ENCODE results near the gene ANP32B.

The ANP32B gene

DNA sequence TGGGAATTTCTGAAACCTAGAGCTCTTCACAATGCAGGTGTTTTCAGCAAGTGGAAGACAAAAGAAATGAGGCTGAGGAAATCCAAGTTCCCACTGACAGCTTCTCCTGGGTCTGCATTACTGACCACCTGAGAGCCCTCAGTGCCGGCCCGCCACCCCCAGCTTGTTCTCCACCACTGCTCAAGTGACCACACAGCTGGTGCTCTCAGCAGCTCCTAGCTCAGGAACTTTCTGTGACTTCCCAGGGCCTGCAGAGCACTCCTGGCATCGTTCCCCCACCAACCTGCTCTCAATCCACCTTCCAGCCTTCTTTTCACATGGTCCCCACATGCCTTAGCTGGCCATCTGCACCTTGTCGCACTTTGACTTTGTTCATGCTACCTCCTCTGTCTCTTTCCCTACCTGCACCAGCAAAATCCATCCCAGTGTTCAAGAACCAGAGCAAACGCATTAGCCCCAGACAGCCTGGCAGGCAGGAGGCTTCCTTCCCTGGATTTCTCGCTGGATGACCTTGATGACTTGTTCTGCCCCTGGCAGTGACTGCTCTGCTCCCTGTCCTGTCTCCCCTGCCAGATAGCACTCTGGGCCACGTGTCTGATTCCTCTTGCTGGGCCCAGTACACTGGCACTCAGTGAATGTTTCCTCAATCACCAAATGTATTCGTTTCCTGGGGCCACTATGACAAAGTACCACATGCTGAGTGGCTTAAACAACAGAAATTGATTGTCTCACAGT is 38.3 kb downstream of the ANP32B start:
- DNase-seq (ENCODE audit: extremely low read depth in 1 of 2, low read depth in 1 of 2), result no peak

DNA sequence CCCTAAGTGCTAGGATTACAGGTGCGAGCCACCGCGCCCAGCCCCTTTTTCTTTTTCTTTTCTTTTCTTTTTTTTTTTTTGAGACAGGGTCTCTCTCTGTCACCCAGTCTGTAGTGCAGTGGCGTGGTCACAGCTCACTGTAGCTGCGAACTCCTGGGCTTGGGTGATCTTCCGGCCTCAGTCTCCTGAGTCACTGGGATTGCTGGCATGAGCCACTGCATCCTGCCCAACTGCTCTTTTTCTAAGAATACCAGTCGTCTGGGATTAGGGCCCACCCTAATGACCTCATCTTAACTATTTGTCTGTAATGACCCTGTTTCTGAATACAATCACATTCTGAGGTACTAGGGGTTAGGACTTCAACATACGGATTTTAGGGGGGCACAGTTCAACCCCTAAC is 39.3 kb downstream of the ANP32B start:
- no peak for DNase-seq (ENCODE audit: extremely low read depth in 1 of 2, low read depth in 1 of 2)

DNA sequence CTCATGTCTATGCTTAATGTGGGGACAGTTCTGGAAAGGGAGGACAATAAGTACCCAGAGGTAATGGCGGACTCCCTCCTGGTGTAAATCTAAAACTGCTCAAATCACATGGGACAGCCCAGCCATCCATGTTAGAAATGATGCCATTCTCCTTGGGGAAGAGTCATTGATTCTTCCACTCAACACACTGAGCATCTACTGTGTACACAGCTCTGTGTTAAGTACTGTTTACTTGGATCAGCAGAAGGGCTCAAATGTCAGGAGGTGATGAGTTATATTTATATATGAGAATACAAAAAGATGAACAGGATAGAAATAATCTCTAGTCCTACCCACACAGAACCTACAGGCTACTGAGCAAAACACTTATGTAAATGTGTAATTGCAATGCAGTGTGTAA is 41.6 kb downstream of the ANP32B start:
- DNase-seq (ENCODE audit: extremely low read depth in 1 of 2, low read depth in 1 of 2), result no peak

DNA sequence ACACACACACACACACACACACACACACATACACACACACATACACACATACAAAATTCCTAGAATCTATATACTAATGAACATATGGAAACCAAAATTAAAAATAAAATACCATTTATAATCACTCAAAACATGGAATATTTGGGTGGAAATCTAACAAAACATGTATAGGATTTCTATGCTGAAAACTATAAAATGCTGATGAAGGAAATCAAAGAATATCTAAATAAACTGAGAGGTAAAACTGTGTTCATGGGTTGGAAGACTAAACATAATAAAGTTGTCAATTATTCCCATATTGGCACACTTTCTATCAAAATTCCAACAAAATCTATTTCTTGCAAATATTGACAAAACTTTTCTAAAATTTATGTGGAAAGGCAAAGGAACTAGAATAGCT is 48.0 kb downstream of the ANP32B start:
- DNase-seq (ENCODE audit: extremely low read depth in 1 of 2, low read depth in 1 of 2), result no peak

DNA sequence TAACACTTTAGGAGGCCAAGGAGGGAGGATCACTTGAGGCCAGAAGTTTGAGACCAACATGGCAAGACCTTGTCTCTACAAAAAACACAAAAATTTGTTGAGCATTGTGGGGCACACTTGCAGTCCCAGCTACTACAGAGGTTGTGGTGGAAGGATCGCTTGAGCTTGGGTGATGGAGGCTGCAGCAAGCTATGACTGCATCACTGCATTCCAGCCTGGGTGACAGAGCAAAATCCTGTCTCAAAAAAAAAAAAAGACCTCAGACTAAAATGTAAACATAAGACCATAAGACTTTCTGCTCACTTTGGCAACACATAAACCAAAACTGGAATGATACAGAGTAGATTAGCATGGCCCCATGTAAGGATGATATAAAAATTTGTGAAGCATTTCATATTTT is 48.8 kb downstream of the ANP32B start:
- no peak for DNase-seq (ENCODE audit: extremely low read depth in 1 of 2, low read depth in 1 of 2)

DNA sequence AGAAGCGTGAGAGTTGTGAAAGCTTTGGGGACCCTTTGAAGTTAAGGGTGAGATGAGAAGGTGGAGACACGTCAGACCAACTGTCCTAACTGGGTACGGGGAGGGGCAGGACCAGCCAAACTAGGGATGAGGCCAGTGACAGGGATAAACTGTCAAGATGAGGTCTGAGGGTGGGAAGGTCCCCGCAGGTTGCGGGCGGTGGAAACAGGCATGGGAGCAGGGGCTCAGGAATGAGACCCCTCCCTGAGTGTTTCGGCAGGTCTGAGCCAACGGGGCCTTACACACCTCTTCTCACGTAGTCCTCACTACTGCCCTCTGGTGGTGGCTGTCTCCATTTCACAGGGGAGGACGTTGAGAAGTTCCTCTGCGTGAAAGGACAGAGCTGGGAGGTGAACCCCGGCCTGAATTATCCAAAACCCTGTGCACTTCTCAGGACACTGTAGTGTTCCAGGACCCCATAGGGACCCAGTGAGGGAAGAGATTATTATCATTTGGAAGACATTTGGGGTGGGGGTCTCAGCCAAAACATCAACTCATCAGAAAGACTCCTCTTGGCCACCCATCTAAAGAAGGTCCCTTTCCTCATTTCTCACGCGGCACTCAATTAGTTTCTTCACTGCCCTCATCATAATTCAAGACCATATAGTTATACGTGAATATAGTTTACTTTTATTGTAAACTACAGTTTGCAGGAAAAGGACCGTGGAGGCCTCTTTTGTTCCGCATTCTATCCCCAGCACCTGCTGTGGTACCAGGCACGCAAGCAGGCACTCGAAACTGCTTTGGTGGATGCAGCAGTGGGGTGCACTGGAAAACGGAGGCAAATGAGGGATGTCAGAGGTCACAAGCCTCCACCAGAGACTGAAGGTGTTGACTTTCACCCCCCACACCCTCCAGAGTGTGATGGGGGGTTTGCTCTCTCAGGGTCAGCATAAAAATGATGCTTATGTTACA is 51.7 kb downstream of the ANP32B start:
- DNase-seq (ENCODE audit: extremely low read depth in 1 of 2, low read depth in 1 of 2), result peak; percentile 85 to 90

DNA sequence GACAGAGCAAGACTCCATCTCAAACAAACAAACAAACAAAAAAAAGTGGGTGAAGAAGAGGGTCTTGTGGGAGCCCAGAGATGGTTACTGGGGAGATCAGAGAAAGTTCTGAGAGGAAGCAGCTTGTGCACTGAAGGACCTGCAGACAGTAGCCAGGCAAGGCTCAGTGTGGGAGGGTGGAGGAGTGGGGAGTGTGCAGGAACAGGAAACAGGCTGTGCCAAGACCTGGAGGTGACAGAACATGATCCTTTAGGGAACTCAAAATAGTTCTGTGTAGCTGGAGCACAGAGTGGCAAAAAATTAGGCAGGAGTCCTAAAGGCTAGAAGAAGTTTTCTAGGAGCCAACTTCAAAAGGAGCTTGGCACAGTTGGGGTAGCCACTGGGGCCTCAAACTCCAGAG is 54.2 kb downstream of the ANP32B start:
- no peak for DNase-seq (ENCODE audit: extremely low read depth in 1 of 2, low read depth in 1 of 2)

DNA sequence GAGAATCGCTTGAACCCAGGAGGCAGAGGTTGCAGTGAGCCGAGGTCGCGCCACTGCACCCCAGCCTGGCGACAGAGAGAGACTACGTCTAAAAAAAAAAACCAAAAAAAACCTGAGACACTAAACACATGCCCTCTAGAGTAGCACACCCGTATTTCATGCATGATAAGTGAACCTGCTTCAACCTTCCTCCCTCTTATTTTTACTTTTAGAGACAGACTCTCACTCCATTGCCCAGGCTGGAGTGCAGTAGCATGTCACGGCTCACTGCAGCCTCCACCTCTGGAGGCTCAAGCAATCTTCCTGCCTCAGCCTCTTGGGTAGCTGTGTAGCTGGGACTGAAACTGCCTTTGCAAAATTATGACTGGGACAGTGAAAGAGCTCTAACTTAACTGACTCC is 55.8 kb downstream of the ANP32B start:
- DNase-seq (ENCODE audit: extremely low read depth in 1 of 2, low read depth in 1 of 2), result no peak

DNA sequence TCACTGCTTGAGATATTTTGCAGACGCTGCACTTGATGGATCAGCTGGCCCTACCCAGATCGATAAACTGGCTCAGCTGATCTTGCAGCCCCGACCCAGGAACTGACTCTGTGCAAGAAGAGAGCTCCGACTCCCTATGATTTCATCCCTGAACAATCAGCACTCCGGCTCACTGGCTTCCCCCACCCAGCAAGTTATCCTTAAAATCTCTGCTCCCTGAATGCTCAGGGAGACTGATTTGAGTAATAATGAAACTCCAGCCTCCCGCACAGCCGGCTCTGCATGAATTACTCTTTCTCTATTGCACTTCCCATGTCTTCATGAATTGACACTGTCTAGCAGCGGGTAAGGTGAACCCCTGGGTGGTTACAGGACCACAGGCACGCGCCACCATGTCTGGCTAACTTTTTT is 56.5 kb downstream of the ANP32B start:
- DNase-seq (ENCODE audit: extremely low read depth in 1 of 2, low read depth in 1 of 2), result no peak

DNA sequence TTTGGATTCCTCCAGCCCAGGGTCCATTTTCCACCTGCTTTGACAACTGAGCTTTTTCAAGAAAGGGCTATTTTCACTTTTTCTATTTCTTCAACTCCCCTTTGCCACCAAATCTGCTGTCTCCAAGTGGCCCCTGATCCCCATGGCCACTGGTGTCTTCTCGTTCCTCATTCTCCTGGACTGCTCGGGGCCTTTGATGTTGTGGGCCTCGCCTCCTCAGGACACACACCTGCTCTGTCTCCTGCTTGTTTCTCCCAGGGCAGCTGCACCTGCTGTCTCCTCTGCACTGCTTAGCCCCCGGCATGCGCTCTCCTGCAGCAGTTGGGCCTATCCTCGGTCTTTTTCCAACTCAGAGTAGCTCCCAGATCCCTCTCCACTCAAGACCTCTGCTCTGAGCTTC is 57.1 kb downstream of the ANP32B start:
- no peak for DNase-seq (ENCODE audit: extremely low read depth in 1 of 2, low read depth in 1 of 2)

DNA sequence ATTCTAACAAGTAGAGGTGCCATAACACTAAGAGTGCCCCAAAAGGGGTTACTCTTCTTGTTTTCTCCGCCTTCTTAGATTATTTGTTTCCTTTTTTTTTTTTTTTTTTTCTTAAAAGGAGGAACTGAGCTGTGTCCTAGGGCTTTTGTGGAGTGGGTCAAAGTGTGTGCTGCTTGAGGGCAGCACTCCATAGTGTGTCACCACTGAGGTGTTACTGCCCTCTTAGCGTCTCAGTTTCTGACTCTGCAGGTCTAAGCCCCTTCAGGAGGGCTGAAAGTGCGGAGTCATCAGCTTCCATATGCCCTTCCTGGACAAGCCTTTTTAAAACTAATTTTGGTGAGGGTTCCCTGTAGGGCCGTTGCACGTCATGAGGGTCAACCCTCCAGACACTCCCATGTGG is 60.8 kb downstream of the ANP32B start:
- no peak for DNase-seq (ENCODE audit: extremely low read depth in 1 of 2, low read depth in 1 of 2)

DNA sequence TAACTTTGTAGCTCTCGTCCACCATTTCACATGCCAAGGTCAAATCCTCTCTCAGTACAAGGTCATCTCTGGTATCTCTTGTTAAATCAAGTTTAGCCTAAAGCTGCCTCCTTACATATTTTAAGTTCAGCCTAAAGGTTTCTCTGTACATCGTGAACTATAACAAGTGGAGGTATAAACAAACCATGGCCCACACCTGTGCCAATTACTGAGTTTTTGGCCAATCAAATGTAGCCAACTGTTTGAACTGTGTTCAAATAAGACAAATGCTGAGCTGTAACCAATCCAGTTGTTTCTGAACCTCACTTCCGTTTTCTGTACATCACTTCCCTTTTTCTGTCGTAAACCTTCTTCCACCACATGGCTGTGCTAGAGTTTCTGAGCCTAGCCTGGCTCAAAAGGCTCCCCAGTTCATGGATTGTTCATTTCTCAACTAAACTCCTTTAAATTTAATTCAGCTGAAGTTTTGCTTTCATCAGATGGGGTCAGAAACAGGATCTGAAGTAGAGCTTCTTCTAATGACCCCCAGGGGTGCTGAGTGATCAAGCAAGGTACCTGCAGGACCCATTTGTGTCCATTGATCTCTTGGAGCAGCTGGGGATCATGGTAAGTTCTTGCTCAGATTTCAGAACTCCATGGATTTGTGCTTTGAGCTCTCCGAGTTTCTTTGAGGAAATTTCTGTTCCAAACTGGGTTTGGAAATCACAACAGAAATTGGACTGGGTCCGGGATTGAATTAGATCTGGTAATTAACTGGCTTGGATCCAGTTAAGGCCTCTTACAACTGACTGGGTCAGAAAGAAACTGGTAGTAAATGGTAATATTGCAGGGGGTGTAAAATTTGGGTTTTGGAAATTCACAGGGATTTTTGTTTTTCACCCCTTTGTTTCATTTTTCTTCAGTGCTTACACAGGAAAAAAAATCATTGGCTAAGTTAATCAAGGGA is 62.4 kb downstream of the ANP32B start:
- no peak for DNase-seq (ENCODE audit: extremely low read depth in 1 of 2, low read depth in 1 of 2)

DNA sequence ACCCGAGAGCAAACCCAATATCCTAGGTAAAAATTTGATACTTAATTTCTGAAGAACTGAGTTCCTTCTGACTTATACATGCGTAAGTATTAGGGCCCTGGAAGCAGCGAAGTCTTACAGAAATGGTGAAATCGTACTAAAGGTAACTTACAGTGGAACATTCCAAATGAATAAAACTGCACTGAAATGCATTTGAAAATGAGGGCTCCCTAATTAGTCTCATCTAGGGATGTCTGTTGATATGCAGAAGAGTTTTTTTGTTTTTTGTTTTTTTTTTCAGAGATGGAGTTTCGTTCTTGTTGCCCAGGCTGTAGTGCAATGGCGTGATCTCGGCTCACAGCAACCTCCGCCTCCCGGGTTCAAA is 63.0 kb downstream of the ANP32B start:
- no peak for DNase-seq (ENCODE audit: extremely low read depth in 1 of 2, low read depth in 1 of 2)

DNA sequence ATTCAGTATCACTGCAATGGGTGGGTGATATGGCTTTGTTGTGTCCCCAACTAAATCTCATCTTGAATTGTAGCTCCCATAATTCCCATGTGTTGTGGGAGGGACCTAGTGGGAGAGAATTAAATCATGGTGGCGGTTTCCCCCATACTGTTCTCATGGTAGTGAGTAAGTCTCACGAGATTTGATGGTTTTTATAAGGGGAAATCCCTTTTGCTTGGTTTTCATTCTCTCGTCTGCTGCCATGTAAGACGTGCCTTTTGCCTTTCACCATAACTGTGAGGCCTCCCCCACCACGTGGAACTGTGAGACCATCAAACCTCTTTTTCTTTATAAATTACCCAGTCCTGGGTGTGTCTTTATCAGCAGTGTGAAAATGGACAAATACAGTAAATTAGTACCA is 63.9 kb downstream of the ANP32B start:
- no peak for DNase-seq (ENCODE audit: extremely low read depth in 1 of 2, low read depth in 1 of 2)

DNA sequence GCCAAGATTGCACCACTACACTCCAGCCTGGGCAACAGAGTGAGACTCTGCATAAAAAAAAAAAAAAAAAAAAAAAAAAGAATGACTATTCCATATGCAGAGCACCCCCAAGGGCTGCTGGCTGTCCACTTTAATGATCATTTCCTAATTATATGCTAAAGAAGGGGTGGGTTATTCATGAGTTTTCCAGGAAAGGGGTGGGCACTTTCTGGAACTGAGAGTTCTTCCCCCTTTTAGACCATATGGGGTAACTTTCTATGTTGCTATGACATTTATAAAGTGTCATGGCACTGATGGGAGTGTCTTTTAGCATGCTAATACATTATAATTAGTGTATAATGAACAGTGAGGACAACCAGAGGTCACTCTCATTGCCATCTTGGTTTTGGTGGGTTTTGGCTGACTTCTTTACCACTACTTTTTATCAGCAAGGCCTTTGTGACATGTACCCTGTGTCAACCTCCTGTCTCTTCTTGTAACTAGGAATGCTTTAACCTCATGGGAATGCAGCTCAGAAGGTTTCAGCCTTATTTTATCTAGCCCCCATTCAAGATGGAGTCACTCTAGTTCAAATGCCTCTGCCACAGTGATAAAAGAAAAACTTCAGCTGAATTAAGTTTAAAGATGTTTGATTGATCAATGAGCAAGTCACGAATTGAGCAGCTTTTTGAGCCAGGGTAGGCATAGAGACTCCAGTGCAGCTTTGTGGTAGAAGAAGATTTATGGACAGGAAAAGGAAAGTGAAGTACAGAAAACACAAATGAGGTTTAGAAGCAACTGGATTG is 66.3 kb downstream of the ANP32B start:
- no peak for DNase-seq (ENCODE audit: extremely low read depth in 1 of 2, low read depth in 1 of 2)

DNA sequence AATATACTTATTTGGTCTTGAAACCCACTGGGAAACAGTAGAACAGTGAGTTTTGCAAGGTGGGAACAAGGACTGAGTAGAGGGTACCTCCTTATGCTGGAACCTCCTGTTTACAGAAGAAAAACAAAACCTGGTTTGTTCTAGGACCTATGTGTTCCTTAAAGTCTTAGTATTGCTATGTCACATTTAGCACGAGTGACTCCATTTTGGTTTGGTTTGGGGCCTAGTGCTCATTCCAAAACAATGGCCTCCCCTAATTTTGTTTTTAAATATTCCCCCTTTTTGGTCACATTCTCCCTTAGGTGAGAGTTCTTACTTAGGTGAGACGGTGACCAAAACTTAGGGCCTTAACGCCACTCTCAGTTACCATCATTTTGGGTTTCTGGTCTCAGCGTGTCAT is 67.2 kb downstream of the ANP32B start:
- no peak for DNase-seq (ENCODE audit: extremely low read depth in 1 of 2, low read depth in 1 of 2)

DNA sequence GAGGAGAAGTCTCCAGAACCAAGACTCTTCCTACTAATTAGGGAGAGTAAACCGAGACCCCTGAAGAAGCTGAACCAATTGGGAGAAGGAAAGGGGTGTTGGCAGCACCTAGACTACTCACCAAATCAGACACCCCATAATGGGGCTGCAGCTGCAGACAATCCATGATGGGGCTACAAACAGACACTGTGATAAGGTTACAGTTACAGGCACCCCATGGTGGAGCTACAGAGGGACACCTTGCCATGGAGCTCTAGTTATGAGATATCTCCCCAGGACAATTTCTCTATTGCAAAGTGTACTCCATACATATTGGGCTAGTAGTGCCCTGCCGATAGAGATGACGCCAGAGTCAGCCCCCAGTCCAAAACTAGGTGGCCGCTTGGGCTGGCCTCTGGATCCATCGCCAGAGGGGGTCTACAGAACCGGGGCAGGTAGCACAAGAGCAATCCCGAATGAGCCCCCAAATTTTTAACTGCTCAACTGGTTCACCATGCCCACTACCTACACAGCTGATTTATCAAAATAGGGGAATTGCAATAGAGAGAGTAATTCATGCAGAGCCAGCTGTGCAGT is 71.3 kb downstream of the ANP32B start:
- no peak for DNase-seq (ENCODE audit: extremely low read depth in 1 of 2, low read depth in 1 of 2)

DNA sequence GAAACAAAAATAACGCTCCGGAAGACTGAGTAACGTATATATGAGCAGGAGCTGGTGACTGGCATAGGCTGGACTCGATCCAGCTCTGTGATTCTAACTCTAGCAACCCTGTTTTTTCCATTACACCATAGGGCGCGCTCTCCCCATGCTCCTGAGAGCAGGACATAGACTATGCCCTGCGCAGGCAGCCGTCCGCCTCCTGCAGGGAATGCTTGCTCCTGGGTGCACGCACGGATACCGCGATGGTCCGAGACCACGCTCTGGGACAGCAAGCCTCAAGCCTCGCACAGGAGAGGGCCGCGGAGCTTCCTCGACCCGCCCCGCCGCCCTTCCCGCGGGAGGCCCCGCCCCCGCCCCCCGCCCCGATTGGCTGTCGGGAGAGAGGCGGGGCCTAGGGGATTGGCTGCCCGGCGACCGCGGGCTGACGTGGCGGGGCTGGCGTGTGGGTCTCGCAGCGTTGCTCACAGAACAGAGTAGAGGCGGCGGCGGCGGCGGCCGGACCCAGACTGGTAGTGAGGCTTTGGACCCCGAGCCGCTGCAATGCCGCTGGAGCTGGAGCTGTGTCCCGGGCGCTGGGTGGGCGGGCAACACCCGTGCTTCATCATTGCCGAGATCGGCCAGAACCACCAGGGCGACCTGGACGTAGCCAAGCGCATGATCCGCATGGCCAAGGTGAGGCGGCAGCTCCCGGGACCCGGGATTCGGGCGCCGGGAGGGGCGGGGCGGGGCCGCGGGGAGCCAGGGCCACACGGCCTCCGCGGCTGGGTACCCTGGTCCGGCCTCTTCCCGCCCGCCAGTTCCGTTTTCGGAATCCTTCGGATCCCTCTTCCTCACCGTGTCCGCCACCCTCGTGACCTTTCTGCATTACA is 73.4 kb downstream of the ANP32B start, which contains the start of gene NANS:
Gene NANS (plus strand): TSS at position 464 of the 869 bp plus-strand sequence. CDS start 77 bp downstream, at position 541.
- DNase-seq (ENCODE audit: extremely low read depth in 1 of 2, low read depth in 1 of 2), result peak; percentile 81 to 88

All from activated CD8-positive, alpha-beta memory T cell treated with anti-CD3 and anti-CD28 coated beads for 1 hour (primary cell).